ENCODE data around the gene ABCB9. TPM values are rescaled to one million over a fixed set of nuclear protein-coding genes. Genes with fewer than 3 reads are reported as not detected.

ABCB9 gene
- total RNA-seq, 1 experiment from 2014 or later: 20.9 TPM

- Histone ChIP-seq H3K4me1 (ENCODE audit: insufficient read depth, low read length) (peaks cover 39% of the 10 kb centered on the region), H3K9me3 (ENCODE audit: low read length) (no peaks in the 10 kb centered on the region), H4K20me1 (ENCODE audit: low read length) (peaks cover 64% of the 10 kb centered on the region), H3K79me2 (ENCODE audit: low read length) (peaks cover 99% of the 10 kb centered on the region), H3K27ac (ENCODE audit: low read length) (no peak overlapping the region), H3K36me3 (ENCODE audit: low read depth, low read length) (peaks cover 21% of the 10 kb centered on the region; the same call in 1 of the 2 replicates), H3K4me2 (ENCODE audit: low read length) (no peak overlapping the region), H2AFZ (ENCODE audit: low read length) (no peak overlapping the region), H3K27me3 (ENCODE audit: low read length) (no peaks in the 10 kb centered on the region), H3K9me2 (replicated peaks; ENCODE audit: low read length) (no peaks in the 10 kb centered on the region), H3K9ac (ENCODE audit: low read length) (no peak overlapping the region), H3K4me3 (ENCODE audit: low read length) (no peak overlapping the region), H3F3A (ENCODE audit: low read length, unreplicated experiment) (peaks cover 6% of the 10 kb centered on the region)
- no TSS peak for BruUV-seq (replicated peaks)
- ATAC-seq (no peak), DNase-seq (no peak)
- intact Hi-C loops (cut with micrococcal nuclease): no loop called here
- ChIA-PET POLR2A (ENCODE audit: unreplicated experiment) (interaction anchor here (0.7 kb wide), 1 partner anchor 349 kb away, joined by 5 read pairs; no protein-coding TSS in a partner anchor), CTCF (interaction anchor here (0.5 kb wide), 1 partner anchor 85 kb away, joined by 6 read pairs; no protein-coding TSS in a partner anchor)
- TF ChIP-seq EZH2phosphoT487 (IDR thresholded peaks at IDR 0.05; ENCODE audit: borderline replicate concordance, low read length): no peak
- TF ChIP-seq CTCF (conservative IDR thresholded peaks at IDR 0.05; ENCODE audit: low read depth, low read length): no peak
- TF ChIP-seq EZH2 (IDR thresholded peaks at IDR 0.05; ENCODE audit: low read length, unreplicated experiment): no peak
Measured at GRCh38 chr12:122882908-122883558, 83.2 kb downstream of the ABCB9 start.

GRCh38 chr12:122880668-122881067, 85.6 kb downstream of the ABCB9 start:
- CTCF ChIA-PET: interaction anchor here (0.6 kb wide), 1 partner anchor 50 kb away, joined by 3 read pairs; no protein-coding TSS in a partner anchor
- BruUV-seq (replicated peaks): no TSS peak

More at GRCh38 chr12:122880668-122881067, 85.6 kb downstream of the ABCB9 start:
- Histone ChIP-seq H3K4me2 (ENCODE audit: low read length) (no peak overlapping the region), H3K27me3 (ENCODE audit: low read length) (no peaks in the 10 kb centered on the region), H3F3A (ENCODE audit: low read length, unreplicated experiment) (no peaks in the 10 kb centered on the region), H4K20me1 (ENCODE audit: low read length) (peaks cover 69% of the 10 kb centered on the region), H3K4me1 (ENCODE audit: insufficient read depth, low read length) (peaks cover 17% of the 10 kb centered on the region), H3K9me2 (replicated peaks; ENCODE audit: low read length) (no peaks in the 10 kb centered on the region), H3K9ac (ENCODE audit: low read length) (no peak overlapping the region), H3K9me3 (ENCODE audit: low read length) (no peaks in the 10 kb centered on the region), H3K27ac (ENCODE audit: low read length) (no peak overlapping the region), H3K79me2 (ENCODE audit: low read length) (peaks cover 99% of the 10 kb centered on the region), H3K36me3 (ENCODE audit: low read depth, low read length) (peaks cover 27% of the 10 kb centered on the region; the same call in 1 of the 2 replicates), H2AFZ (ENCODE audit: low read length) (no peak overlapping the region), H3K4me3 (ENCODE audit: low read length) (no peak overlapping the region)
- POLR2A ChIA-PET (ENCODE audit: unreplicated experiment): no interaction called here
- intact Hi-C loops (cut with micrococcal nuclease): no loop called here
- ATAC-seq (peak; percentile 76), DNase-seq (peak; percentile 54)
- TF ChIP-seq EZH2phosphoT487 (IDR thresholded peaks at IDR 0.05; ENCODE audit: borderline replicate concordance, low read length): no peak
- peak; percentile 75 for TF ChIP-seq CTCF (conservative IDR thresholded peaks at IDR 0.05; ENCODE audit: low read depth, low read length)
- no peak for TF ChIP-seq EZH2 (IDR thresholded peaks at IDR 0.05; ENCODE audit: low read length, unreplicated experiment)
